Naive thymus-derived CD8-positive, alpha-beta T cell (primary cell): ENCODE results near the gene PHF5A. TPM values are rescaled to one million over a fixed set of nuclear protein-coding genes. Genes with fewer than 3 reads are reported as not detected.
A peak's percentile ranks its signal among the peaks of the same experiment; 100 is the strongest.

ENCODE experiments used
- ATAC-seq, 2 donors: fragments of 150-1000 bp; cut with Tn5 transposase in 1 of 2; sonication (Bioruptor Pico), chemical (Tn5 transposase) in 1 of 2; 1 replicate in 1 of 2; 2 replicates in 1 of 2; pipeline ENCODE4 v1.10.0; 2021; ENCODE audit warnings: mild to moderate bottlenecking in 2 of 2, moderate library complexity in 2 of 2
- POLR2A ChIA-PET: fragments of 350-600 bp; sonication (Branson Sonifier 250); formaldehyde crosslinking; loops from one replicate; lab custom pipeline; 2021; ENCODE audit warnings: antibody characterized with exemption; lab: Charles Lee
- DNase-seq, 10 donors: peaks; one replicate each; pipeline versions ENCODE4 v3.0.0 to v3.0.0-alpha.2; 2020 to 2022
- H3K27ac Mint-ChIP-seq, 10 donors: one replicate each; pipeline ENCODE4 v1.8.0; 2020 to 2022; ENCODE audit warnings: mild to moderate bottlenecking in 10 of 10, mixed read lengths in 10 of 10, moderate library complexity in 4 of 10, inconsistent platforms in 1 of 10
- H3K27me3 Mint-ChIP-seq, 5 donors: one replicate each; pipeline ENCODE4 v1.8.0; 2021 to 2022; ENCODE audit warnings: mixed read lengths in 5 of 5
- H3K36me3 Mint-ChIP-seq, 3 donors: one replicate each; pipeline ENCODE4 v1.8.0; 2020 to 2022; ENCODE audit warnings: mixed read lengths in 3 of 3, mild to moderate bottlenecking in 2 of 3, inconsistent platforms in 1 of 3
- H3K4me1 Mint-ChIP-seq, 4 donors: one replicate each; pipeline ENCODE4 v1.8.0; 2021 to 2022; ENCODE audit warnings: mixed read lengths in 4 of 4
- H3K4me3 Mint-ChIP-seq, 10 donors: one replicate each; pipeline ENCODE4 v1.8.0; 2020 to 2022; ENCODE audit warnings: mild to moderate bottlenecking in 10 of 10, mixed read lengths in 10 of 10, moderate library complexity in 6 of 10, inconsistent platforms in 1 of 10
- H3K9me3 Mint-ChIP-seq, 9 donors: one replicate each; pipeline ENCODE4 v1.8.0; 2020 to 2022; ENCODE audit warnings: mixed read lengths in 9 of 9, mild to moderate bottlenecking in 3 of 9, inconsistent platforms in 1 of 9, moderate library complexity in 1 of 9
- polyA plus RNA-seq, 3 donors: library from polyadenylated mRNA; unstranded; fragments of 300-500 nt; fragmentation: Illumina TruSeq; gene quantifications; one replicate each; pipeline ENCODE4 v1.2.3, GENCODE V29; 2021
- total RNA-seq, 8 experiments: library from RNA in 2 of 8; stranded (reverse) in 2 of 8; gene quantifications; one replicate each; pipeline ENCODE4 v1.2.3 and lab custom pipeline; 2021 to 2026

The PHF5A gene
- total and polyA plus RNA-seq, 5 experiments from 2014 or later: 17.2 to 35.8 (median 21.4) TPM

DNA sequence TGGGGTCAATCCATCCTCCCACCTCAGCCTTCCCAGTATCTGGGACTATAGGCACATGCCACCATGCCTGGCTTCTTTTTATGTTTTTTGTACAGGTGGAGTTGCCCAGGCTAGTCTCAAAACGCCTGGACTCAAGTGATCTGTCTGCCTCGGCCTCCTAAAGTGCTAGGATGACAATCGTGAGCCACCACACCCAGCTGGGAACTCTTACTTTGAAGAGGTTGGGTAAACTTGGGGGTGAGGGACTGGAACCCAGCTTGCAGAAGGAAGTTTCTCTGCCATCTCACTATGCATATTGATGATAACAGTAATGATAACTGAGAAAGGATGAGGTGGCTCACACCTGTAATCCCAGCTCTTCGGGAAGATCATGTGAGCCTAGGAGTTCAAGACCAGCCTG lies 36.3 kb upstream of the PHF5A start:
- H3K36me3 Mint-ChIP-seq: peaks cover 0 to 78% (median 2%) of the 10 kb centered on the region in 3 donors
- no peak overlapping the region for H3K4me3 Mint-ChIP-seq
- DNase-seq: peak in 1 of 10 donors; percentile 8
- ATAC-seq: no peak
- H3K9me3 Mint-ChIP-seq: no peaks in the 10 kb centered on the region
- H3K4me1 Mint-ChIP-seq: peaks cover 0 to 4% (median 4%) of the 10 kb centered on the region in 4 donors
- POLR2A ChIA-PET: no interaction called here
- H3K27me3 Mint-ChIP-seq: no peaks in the 10 kb centered on the region
- H3K27ac Mint-ChIP-seq: peak overlapping the region in 1 of 10 donors; percentile 27

DNA sequence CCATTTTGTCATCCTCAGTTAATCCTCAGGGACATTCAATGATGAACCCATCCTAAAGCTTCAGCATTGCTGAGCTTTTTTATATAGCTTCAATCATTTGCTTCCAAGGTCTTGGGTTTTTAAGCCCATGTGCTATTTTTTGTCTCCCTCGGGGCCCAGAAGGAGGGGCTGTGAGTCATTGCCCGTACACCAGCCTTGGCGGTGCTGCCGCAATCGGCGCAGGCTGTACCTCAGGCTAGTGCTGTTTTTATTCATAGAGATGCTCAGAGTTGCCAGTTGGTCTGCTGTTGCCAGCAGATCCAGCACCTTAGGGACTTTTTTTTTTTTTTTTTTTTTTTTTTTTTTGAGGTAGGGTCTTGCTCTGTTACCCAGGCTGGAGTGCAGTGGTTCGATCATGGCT lies 35.9 kb upstream of the PHF5A start:
- H3K4me3 Mint-ChIP-seq: no peak overlapping the region
- H3K27me3 Mint-ChIP-seq: no peaks in the 10 kb centered on the region
- peaks cover 0 to 4% (median 3%) of the 10 kb centered on the region in 4 donors for H3K4me1 Mint-ChIP-seq
- peak in 1 of 10 donors; percentile 43 for DNase-seq
- peaks cover 0 to 79% (median 2%) of the 10 kb centered on the region in 3 donors for H3K36me3 Mint-ChIP-seq
- POLR2A ChIA-PET: no interaction called here
- ATAC-seq: no peak
- H3K9me3 Mint-ChIP-seq: no peaks in the 10 kb centered on the region
- H3K27ac Mint-ChIP-seq: peak overlapping the region in 1 of 10 donors; percentile 12

DNA sequence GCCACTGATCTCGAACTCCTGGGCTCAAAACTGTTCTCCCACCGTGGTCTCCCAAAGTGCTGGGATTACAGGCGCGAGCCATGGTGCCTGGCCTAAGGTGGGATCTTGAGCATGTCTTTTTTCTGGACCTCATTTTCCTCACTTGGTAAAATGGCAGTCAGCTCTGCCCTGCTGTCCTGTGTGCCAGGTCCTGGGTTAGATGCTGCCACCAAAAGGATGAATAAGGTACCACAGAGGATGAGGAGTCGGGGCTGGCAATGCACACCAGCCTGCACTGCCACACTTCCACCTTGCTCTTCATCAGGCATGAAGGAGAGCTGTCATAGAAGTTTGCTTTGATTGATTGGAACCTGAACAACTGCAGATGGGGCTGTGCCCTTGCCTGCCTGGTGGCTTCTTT lies 32.7 kb upstream of the PHF5A start:
- ATAC-seq (peak; percentile 71 to 72), DNase-seq (peak in 4 of 10 donors; percentile 17 to 62 (median 26))
- Mint-ChIP-seq H3K27me3 (no peaks in the 10 kb centered on the region), H3K9me3 (no peaks in the 10 kb centered on the region), H3K4me1 (peaks cover 0 to 9% (median 2%) of the 10 kb centered on the region in 4 donors), H3K27ac (peak overlapping the region in 7 of 10 donors; percentile 5 to 83 (median 66)), H3K36me3 (peaks cover 0 to 61% (median 2%) of the 10 kb centered on the region in 3 donors), H3K4me3 (no peak overlapping the region)
- POLR2A ChIA-PET: interaction anchor here (0.6 to 0.8 kb wide), 2 partner anchors 25 to 97 kb away, joined by 3 read pairs; no protein-coding TSS in a partner anchor

DNA sequence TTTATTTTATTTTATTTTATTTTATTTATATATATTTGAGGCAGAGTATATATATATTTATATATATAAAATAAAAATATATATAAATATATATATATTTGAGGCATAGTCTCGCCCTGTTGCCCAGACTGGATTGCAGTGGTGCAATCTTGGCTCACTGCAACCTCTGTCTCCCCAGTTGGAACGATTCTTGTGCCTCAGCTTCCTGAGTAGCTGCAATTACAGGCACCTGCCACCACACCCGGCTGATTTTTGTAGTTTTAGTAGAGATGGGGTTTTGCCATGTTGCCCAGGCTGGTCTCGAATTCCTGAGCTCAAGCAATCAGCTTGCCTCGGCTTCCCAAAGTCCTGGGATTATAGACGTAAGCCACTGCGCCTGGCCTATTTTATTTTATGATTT lies 31.8 kb upstream of the PHF5A start:
- no peak overlapping the region for H3K4me3 Mint-ChIP-seq
- no peaks in the 10 kb centered on the region for H3K27me3 Mint-ChIP-seq
- no peak overlapping the region for H3K27ac Mint-ChIP-seq
- H3K9me3 Mint-ChIP-seq: no peaks in the 10 kb centered on the region
- peaks cover 0 to 7% (median 2%) of the 10 kb centered on the region in 4 donors for H3K4me1 Mint-ChIP-seq
- DNase-seq (no peak), ATAC-seq (no peak)
- POLR2A ChIA-PET: interaction anchor here (0.8 kb wide), 1 partner anchor 24 kb away, joined by 3 read pairs; no protein-coding TSS in a partner anchor
- peaks cover 0 to 54% (median 2%) of the 10 kb centered on the region in 3 donors for H3K36me3 Mint-ChIP-seq

DNA sequence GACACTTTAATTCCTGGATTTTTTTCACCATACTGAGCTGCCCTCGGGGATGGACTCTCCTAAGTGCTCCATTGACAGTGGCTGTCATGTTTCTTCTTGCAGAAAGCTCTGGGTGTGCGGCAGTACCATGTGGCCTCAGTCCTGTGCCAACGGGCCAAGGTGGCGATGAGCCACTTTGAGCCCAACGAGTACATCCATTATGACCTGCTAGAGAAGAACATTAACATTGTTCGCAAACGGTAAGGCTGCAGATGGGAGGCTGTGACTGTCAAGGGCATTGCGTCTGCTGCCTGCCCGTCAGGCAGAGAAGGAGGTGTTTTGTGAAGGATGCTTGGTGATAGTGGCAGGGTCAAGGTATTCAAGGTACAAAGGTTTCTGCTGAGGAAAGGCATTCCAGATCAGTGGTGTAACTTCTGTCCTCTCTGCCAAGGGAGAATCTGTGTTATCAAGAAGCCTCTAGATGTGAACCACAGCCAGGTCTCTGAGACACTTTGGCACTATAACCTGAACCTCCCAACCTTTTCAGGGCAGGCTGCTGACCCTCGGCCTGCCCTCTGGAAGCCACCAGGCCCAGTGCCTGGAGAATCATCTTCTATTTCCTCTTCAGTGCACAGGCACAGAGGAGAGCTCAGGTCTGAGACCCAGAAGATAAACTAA lies 31.3 kb upstream of the PHF5A start:
- peaks cover 0 to 7% (median 2%) of the 10 kb centered on the region in 4 donors for H3K4me1 Mint-ChIP-seq
- no peak overlapping the region for H3K4me3 Mint-ChIP-seq
- no peaks in the 10 kb centered on the region for H3K27me3 Mint-ChIP-seq
- H3K27ac Mint-ChIP-seq: peak overlapping the region in 6 of 10 donors; percentile 18 to 69 (median 42)
- DNase-seq (peak in 1 of 10 donors; percentile 36), ATAC-seq (no peak)
- H3K9me3 Mint-ChIP-seq: no peaks in the 10 kb centered on the region
- H3K36me3 Mint-ChIP-seq: peaks cover 0 to 52% (median 2%) of the 10 kb centered on the region in 3 donors
- POLR2A ChIA-PET: interaction anchor here (0.7 kb wide), 1 partner anchor 14 kb away, joined by 3 read pairs; no protein-coding TSS in a partner anchor

DNA sequence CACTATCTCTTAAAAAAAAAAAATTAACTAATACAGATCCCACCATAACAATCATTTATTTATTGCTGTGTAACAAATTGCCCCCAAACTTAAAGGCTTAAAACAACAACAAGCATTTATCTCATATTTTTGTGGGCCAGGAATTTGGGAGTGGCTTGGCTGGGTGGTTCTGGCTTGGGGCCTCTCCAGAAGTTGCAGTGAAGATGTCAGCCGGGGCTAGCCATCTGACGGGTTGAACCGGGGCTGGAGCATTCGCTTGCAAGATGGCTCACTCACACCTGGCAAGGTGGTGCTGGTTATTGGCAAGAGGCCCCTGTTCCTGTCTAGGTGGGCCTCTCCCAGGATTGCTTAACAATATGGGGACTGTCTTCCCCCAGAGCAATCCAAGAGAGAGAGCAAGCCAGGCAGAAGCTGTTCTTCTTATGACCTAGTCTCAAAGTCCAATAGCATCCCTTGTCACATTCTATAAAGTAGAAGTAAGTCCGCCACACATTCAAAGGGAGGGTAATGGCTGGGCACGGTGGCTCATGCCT lies 29.9 kb upstream of the PHF5A start:
- H3K9me3 Mint-ChIP-seq: no peaks in the 10 kb centered on the region
- no peak overlapping the region for H3K4me3 Mint-ChIP-seq
- H3K27ac Mint-ChIP-seq: peak overlapping the region in 1 of 10 donors; percentile 4
- DNase-seq (no peak), ATAC-seq (no peak)
- peaks cover 0 to 41% (median 0%) of the 10 kb centered on the region in 3 donors for H3K36me3 Mint-ChIP-seq
- POLR2A ChIA-PET: no interaction called here
- no peaks in the 10 kb centered on the region for H3K27me3 Mint-ChIP-seq
- H3K4me1 Mint-ChIP-seq: peaks cover 0 to 13% (median 2%) of the 10 kb centered on the region in 4 donors

DNA sequence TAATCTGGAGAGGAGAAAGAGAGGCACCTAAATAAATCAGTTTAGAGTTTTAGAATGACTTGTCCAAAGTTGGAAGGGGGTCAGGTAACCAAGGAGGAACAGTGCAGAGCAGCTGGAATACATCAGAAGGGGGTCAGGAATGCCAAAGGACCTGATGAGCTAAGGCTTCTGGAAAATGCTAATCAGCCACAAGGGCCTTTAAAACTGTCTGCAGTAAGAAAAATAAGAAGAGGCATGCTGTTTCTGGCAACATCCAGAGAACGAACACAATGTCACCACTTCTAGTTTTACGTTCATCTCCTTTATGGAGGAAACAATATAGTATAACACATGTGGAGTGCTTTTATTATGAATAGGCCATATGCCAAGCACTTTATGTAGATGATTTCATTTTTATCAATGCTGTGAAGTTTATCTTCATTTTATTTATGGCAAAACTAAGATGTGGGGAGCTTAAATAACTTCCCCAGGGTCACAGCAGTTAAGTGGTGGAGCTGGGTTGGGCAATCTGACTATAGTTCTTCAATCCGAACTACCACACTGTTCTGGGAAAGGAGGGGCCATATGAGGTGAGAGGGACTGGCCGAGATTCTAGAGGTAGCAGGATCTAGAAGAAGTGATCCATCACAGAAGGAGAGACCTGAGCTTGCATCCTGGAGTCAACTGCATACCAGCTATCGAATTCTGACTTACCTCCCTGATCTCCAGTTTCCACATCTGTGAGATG lies 23.0 kb upstream of the PHF5A start:
- Mint-ChIP-seq H3K27ac (peak overlapping the region in 4 of 10 donors; percentile 5 to 68 (median 40)), H3K4me3 (no peak overlapping the region), H3K36me3 (peaks cover 0 to 12% (median 0%) of the 10 kb centered on the region in 3 donors), H3K9me3 (no peaks in the 10 kb centered on the region), H3K4me1 (peaks cover 12 to 46% (median 37%) of the 10 kb centered on the region in 4 donors), H3K27me3 (no peaks in the 10 kb centered on the region)
- no peak for DNase-seq
- ATAC-seq: no peak
- POLR2A ChIA-PET: interaction anchor here (0.9 kb wide), 1 partner anchor 70 kb away, joined by 4 read pairs; no protein-coding TSS in a partner anchor

DNA sequence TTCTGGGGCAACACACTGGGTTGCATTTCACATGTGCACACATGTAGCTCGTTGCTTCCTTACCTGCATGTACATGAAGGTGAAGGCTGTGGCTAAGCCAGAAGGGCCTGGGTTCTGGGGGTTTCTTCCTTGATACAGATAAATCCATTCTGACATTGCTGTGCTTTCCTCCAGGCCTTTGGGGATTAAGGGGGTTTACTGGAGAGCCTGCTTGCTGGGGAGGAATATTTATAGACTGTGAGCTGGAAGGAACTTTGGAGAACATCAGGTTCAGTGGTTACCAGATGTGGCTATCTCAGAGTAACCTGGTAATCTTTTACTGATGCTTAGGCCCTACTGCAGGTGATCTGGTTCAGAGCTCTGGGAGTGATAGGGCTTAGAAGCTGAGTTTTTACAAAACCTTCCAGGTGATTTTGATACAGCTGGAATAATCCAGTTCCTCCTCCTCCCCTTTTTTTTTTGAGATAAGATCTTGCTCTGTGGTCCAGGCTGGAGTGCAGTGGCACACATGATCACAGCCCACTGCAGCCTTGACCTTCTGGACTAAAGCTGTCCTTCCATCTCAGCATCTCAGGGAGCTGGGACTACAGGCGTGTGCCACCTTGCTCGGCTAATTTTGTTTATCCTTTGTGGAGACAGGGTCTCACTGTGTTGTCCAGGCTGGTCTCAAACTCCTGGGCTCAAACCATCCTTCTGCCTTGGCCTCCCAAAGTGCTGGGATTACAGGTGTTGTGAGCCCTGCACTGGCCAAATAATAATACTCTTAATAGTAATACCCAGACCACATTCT lies 20.3 kb upstream of the PHF5A start:
- POLR2A ChIA-PET: no interaction called here
- Mint-ChIP-seq H3K4me3 (no peak overlapping the region), H3K9me3 (no peaks in the 10 kb centered on the region), H3K27me3 (no peaks in the 10 kb centered on the region), H3K27ac (peak overlapping the region in 3 of 10 donors; percentile 31 to 46 (median 34)), H3K4me1 (peaks cover 16 to 58% (median 50%) of the 10 kb centered on the region in 4 donors), H3K36me3 (peaks cover 0 to 17% (median 0%) of the 10 kb centered on the region in 3 donors)
- no peak for ATAC-seq
- DNase-seq: no peak

DNA sequence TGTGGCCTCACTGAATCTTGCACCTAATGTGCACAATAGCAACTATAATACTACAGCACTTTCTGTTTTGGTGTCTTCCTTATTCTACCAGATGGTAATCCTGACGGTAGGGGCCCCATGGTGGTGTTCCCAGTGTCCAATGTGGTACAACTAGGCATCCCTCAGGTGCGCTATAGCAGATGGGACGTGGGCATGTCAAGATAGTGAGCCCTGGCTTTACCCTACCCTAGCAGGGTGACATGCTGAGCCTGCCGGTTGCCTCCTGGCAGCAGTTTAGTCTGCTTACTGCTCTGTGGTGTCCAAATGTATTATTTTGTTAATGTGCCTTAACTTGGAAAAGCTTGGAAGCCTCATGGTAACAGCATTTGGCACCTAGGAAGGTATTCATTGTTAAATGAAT lies 19.6 kb upstream of the PHF5A start:
- H3K27me3 Mint-ChIP-seq: no peaks in the 10 kb centered on the region

DNA sequence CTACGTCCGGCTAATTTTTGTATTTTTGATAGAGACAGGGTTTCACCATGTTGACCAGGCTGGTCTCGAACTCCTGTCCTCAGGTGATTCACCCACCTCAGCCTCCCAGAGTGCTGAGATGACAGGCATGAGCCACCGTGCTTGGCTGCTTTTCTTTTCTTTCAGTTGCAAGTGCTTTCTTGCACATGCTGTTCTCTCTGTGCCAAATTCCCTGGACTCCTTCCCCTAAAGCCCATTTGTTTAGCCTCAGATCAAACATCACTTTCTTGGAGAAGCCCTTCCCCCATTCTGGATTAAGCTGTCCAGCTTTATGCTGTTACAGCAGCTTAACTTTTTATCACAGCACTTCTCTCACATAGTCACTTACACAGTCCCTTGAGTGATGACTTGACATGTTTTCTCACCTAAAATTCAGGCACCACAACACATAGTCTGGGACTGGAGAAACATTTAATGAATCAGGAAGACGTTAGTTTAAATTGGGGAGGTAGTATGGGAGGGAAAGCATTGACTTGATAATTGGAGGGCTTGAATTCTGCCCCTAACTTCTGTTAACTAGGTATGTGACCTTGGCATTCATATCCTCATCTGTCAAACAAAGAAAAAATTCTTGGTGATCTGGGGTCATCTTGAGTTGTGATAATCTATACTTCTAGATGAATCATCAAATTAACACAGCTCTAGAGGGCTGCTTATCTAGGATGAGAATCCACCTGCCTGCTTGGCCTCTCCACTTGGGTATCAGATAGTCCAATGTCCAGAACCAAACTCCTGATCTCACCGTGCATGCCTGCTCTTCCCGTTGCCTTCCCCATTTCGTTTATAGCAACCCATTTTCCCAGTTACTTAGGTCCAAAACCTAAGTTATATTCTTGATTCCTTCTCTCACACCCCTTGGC lies 18.8 kb upstream of the PHF5A start:
- Mint-ChIP-seq H3K4me1 (peaks cover 24 to 67% (median 59%) of the 10 kb centered on the region in 4 donors), H3K9me3 (no peaks in the 10 kb centered on the region)

More for the DNA sequence above, 19.6 kb upstream of the PHF5A start:
- peaks cover 0 to 19% (median 0%) of the 10 kb centered on the region in 3 donors for H3K36me3 Mint-ChIP-seq
- peak overlapping the region in 1 of 10 donors; percentile 29 for H3K27ac Mint-ChIP-seq
- no peak for ATAC-seq
- peaks cover 18 to 60% (median 52%) of the 10 kb centered on the region in 4 donors for H3K4me1 Mint-ChIP-seq
- H3K4me3 Mint-ChIP-seq: no peak overlapping the region
- H3K9me3 Mint-ChIP-seq: no peaks in the 10 kb centered on the region
- no peak for DNase-seq
- POLR2A ChIA-PET: no interaction called here

DNA sequence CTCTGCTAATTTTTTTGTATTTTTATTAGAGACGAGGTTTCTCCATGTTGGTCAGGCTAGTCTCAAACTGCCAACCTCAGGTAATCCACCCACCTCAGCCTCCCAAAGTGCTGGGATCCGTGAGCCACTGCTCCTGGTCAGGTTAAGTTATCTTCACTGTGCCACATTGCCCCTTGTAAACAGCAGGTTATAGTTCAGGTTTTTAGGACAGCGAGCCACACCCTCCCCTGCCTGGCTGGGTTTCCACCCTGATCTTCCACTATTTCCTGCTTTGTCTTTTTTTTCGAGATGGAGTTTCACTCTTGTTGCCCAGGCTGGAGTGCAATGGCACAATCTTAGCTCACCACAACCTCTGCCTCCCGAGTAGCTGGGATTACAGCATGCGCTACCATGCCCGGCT lies 16.5 kb upstream of the PHF5A start:
- Mint-ChIP-seq H3K27ac (peak overlapping the region in 1 of 10 donors; percentile 59), H3K9me3 (no peaks in the 10 kb centered on the region), H3K4me1 (peaks cover 26 to 77% (median 73%) of the 10 kb centered on the region in 4 donors), H3K36me3 (peaks cover 0 to 19% (median 0%) of the 10 kb centered on the region in 3 donors), H3K4me3 (no peak overlapping the region), H3K27me3 (no peaks in the 10 kb centered on the region)
- POLR2A ChIA-PET: no interaction called here
- DNase-seq (no peak), ATAC-seq (no peak)

More for the DNA sequence above, 18.8 kb upstream of the PHF5A start:
- ATAC-seq (no peak), DNase-seq (no peak)
- H3K27me3 Mint-ChIP-seq: no peaks in the 10 kb centered on the region
- H3K27ac Mint-ChIP-seq: peak overlapping the region in 3 of 10 donors; percentile 13 to 32 (median 29)
- H3K36me3 Mint-ChIP-seq: peaks cover 0 to 19% (median 0%) of the 10 kb centered on the region in 3 donors
- POLR2A ChIA-PET: no interaction called here
- H3K4me3 Mint-ChIP-seq: no peak overlapping the region
